Measurements from ENCODE around the gene RPL10. TPM values are rescaled to one million over a fixed set of nuclear protein-coding genes. Genes with fewer than 3 reads are reported as not detected.

The RPL10 gene
- total RNA-seq, 1 experiment from 2014 or later = 2,466 TPM

DNA sequence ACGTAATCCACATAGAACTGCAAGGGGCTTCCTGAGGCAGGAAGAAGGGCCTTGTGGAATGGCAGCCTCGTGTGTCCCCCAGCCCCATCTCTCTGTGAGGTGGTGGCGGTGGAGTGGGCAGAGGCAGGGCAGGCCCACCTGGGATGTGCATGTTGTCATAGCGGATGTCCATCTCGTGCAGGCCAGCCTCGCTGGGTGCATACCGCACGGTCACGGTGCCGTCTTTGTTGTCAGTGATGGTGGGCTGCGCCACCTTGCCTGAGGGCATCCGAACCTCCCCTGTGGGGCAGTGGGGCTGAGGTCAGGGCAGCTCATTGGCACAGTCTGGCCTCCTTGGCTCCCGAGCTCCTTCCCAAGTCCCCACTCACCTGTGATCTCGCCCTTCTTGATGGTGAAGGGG lies 44.2 kb upstream of the RPL10 start:
- DNase-seq (ENCODE audit: low read depth, low spot score) (no peak), ATAC-seq (no peak)
- CTCF ChIA-PET = no interaction called here
- POLR2A ChIA-PET = no interaction called here
- no peak overlapping the region for H3K4me3 ChIP-seq (ENCODE audit: low read depth in 2 of 2, low read length in 2 of 2)
- BruUV-seq (replicated peaks) = no TSS peak
- H3K27ac ChIP-seq (ENCODE audit: low read length) = no peak overlapping the region
- TF ChIP-seq TCF7L2 (IDR thresholded peaks at IDR 0.05; ENCODE audit: low read depth, low read length) = no peak
- no peak for TF ChIP-seq POLR2AphosphoS5 (IDR thresholded peaks at IDR 0.05; ENCODE audit: low read depth, low read length)
- TF ChIP-seq, protein P1, sequence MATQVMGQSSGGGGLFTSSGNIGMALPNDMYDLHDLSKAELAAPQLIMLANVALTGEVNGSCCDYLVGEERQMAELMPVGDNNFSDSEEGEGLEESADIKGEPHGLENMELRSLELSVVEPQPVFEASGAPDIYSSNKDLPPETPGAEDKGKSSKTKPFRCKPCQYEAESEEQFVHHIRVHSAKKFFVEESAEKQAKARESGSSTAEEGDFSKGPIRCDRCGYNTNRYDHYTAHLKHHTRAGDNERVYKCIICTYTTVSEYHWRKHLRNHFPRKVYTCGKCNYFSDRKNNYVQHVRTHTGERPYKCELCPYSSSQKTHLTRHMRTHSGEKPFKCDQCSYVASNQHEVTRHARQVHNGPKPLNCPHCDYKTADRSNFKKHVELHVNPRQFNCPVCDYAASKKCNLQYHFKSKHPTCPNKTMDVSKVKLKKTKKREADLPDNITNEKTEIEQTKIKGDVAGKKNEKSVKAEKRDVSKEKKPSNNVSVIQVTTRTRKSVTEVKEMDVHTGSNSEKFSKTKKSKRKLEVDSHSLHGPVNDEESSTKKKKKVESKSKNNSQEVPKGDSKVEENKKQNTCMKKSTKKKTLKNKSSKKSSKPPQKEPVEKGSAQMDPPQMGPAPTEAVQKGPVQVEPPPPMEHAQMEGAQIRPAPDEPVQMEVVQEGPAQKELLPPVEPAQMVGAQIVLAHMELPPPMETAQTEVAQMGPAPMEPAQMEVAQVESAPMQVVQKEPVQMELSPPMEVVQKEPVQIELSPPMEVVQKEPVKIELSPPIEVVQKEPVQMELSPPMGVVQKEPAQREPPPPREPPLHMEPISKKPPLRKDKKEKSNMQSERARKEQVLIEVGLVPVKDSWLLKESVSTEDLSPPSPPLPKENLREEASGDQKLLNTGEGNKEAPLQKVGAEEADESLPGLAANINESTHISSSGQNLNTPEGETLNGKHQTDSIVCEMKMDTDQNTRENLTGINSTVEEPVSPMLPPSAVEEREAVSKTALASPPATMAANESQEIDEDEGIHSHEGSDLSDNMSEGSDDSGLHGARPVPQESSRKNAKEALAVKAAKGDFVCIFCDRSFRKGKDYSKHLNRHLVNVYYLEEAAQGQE (IDR thresholded peaks at IDR 0.05; ENCODE audit: insufficient read depth in 1 of 2, low read depth in 2 of 2, low read length in 1 of 2) = no peak
- no peak for TF ChIP-seq SIN3A (IDR thresholded peaks at IDR 0.05; ENCODE audit: borderline replicate concordance, insufficient read depth, low read depth, low read length)
- TF ChIP-seq, protein P2, sequence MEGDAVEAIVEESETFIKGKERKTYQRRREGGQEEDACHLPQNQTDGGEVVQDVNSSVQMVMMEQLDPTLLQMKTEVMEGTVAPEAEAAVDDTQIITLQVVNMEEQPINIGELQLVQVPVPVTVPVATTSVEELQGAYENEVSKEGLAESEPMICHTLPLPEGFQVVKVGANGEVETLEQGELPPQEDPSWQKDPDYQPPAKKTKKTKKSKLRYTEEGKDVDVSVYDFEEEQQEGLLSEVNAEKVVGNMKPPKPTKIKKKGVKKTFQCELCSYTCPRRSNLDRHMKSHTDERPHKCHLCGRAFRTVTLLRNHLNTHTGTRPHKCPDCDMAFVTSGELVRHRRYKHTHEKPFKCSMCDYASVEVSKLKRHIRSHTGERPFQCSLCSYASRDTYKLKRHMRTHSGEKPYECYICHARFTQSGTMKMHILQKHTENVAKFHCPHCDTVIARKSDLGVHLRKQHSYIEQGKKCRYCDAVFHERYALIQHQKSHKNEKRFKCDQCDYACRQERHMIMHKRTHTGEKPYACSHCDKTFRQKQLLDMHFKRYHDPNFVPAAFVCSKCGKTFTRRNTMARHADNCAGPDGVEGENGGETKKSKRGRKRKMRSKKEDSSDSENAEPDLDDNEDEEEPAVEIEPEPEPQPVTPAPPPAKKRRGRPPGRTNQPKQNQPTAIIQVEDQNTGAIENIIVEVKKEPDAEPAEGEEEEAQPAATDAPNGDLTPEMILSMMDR (IDR thresholded peaks at IDR 0.05) = no peak
- intact Hi-C loops (cut with micrococcal nuclease; ENCODE audit: unreplicated experiment) = no loop called here
- H3K36me3 ChIP-seq (ENCODE audit: control insufficient read depth, insufficient read depth, low read length) = peaks cover 3% of the 10 kb centered on the region; the same call in 1 of the 2 replicates
- in situ Hi-C loops (cut with HindIII; ENCODE audit: low pct_unique_long_range_greater_than_20kb, low sequenced_read_pairs) = no loop called here
- H3K27me3 ChIP-seq (ENCODE audit: control insufficient read depth, insufficient read depth, low read length) = no peaks in the 10 kb centered on the region
- H3K4me1 ChIP-seq (ENCODE audit: control insufficient read depth, insufficient read depth, low read length) = peaks cover 4% of the 10 kb centered on the region; the same call in 1 of the 2 replicates
- H3K9me3 ChIP-seq (ENCODE audit: control insufficient read depth, insufficient read depth, low read depth, low read length) = no peaks in the 10 kb centered on the region

DNA sequence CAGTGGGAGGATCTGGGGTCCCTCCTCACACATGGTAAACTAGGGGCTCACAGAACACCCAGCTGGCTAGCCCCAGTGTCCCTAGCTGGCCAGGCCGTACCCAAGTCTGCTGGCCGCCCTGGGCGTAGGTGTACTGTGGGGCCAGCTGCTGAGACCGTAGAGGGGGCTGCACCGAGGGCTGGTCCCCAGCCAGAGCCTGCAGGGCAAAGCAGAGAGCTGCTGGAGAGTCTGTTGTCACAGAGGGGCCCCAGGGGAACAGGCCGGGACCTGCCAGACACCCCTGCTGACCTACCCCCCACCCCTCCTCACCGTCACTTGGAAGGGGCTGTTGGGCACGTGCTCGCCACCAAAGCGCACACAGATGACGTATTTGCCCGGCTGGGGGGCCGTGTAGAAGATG lies 43.7 kb upstream of the RPL10 start:
- TF ChIP-seq POLR2AphosphoS5 (IDR thresholded peaks at IDR 0.05; ENCODE audit: low read depth, low read length) (no peak), SIN3A (IDR thresholded peaks at IDR 0.05; ENCODE audit: borderline replicate concordance, insufficient read depth, low read depth, low read length) (no peak), TCF7L2 (IDR thresholded peaks at IDR 0.05; ENCODE audit: low read depth, low read length) (no peak)
- TF ChIP-seq, protein P2 (IDR thresholded peaks at IDR 0.05) = no peak
- TF ChIP-seq, protein P1 (IDR thresholded peaks at IDR 0.05; ENCODE audit: insufficient read depth in 1 of 2, low read depth in 2 of 2, low read length in 1 of 2) = no peak
- no peaks in the 10 kb centered on the region for H3K9me3 ChIP-seq (ENCODE audit: control insufficient read depth, insufficient read depth, low read depth, low read length)
- H3K36me3 ChIP-seq (ENCODE audit: control insufficient read depth, insufficient read depth, low read length) = peaks cover 3% of the 10 kb centered on the region; the same call in 1 of the 2 replicates
- no peak overlapping the region for H3K27ac ChIP-seq (ENCODE audit: low read length)
- in situ Hi-C loops (cut with HindIII; ENCODE audit: low pct_unique_long_range_greater_than_20kb, low sequenced_read_pairs) = no loop called here
- CTCF ChIA-PET = no interaction called here
- ATAC-seq (no peak), DNase-seq (ENCODE audit: low read depth, low spot score) (no peak)
- no peaks in the 10 kb centered on the region for H3K27me3 ChIP-seq (ENCODE audit: control insufficient read depth, insufficient read depth, low read length)
- POLR2A ChIA-PET = no interaction called here
- no TSS peak for BruUV-seq (replicated peaks)
- H3K4me1 ChIP-seq (ENCODE audit: control insufficient read depth, insufficient read depth, low read length) = no peaks in the 10 kb centered on the region; the same call in 1 of the 2 replicates
- intact Hi-C loops (cut with micrococcal nuclease; ENCODE audit: unreplicated experiment) = no loop called here
- no peak overlapping the region for H3K4me3 ChIP-seq (ENCODE audit: low read depth in 2 of 2, low read length in 2 of 2)
